ENCODE results near the gene PFDN1.

PFDN1 gene

GRCh38 chr5:140213370-140213983 lies 89.4 kb downstream of the PFDN1 start:
- no peaks in the 10 kb centered on the region for H3K36me3 ChIP-seq (ENCODE audit: control insufficient read depth, insufficient read depth, low read length)
- no peaks in the 10 kb centered on the region for H3K27me3 ChIP-seq (replicated peaks; ENCODE audit: control insufficient read depth, insufficient read depth, low read length)
- no peak for DNase-seq (ENCODE audit: extremely low read depth, insufficient read length)
- no peak for TF ChIP-seq CTCF (IDR thresholded peaks at IDR 0.05; ENCODE audit: insufficient read depth, low read length, poor library complexity, severe bottlenecking)
- no peak overlapping the region for H3K4me3 ChIP-seq (replicated peaks; ENCODE audit: low read depth, low read length)

- Histone ChIP-seq H3K36me3 (ENCODE audit: control insufficient read depth, insufficient read depth, low read length) (no peaks in the 10 kb centered on the region), H3K27me3 (replicated peaks; ENCODE audit: control insufficient read depth, insufficient read depth, low read length) (no peaks in the 10 kb centered on the region), H3K4me3 (replicated peaks; ENCODE audit: low read depth, low read length) (no peak overlapping the region)
- no peak for TF ChIP-seq CTCF (IDR thresholded peaks at IDR 0.05; ENCODE audit: insufficient read depth, low read length, poor library complexity, severe bottlenecking)
- DNase-seq (ENCODE audit: extremely low read depth, insufficient read length): no peak
These were observed 94.8 kb downstream of the PFDN1 start for GRCh38 chr5:140208065-140208464.

GRCh38 chr5:140207250-140207964 lies 95.5 kb downstream of the PFDN1 start:
- TF ChIP-seq CTCF (IDR thresholded peaks at IDR 0.05; ENCODE audit: insufficient read depth, low read length, poor library complexity, severe bottlenecking): no peak
- Histone ChIP-seq H3K27me3 (replicated peaks; ENCODE audit: control insufficient read depth, insufficient read depth, low read length) (no peaks in the 10 kb centered on the region), H3K36me3 (ENCODE audit: control insufficient read depth, insufficient read depth, low read length) (no peaks in the 10 kb centered on the region), H3K4me3 (replicated peaks; ENCODE audit: low read depth, low read length) (no peak overlapping the region)
- DNase-seq (ENCODE audit: extremely low read depth, insufficient read length): no peak

- DNase-seq (ENCODE audit: extremely low read depth, insufficient read length): no peak
- H3K27me3 ChIP-seq (replicated peaks; ENCODE audit: control insufficient read depth, insufficient read depth, low read length): no peaks in the 10 kb centered on the region
- H3K36me3 ChIP-seq (ENCODE audit: control insufficient read depth, insufficient read depth, low read length): no peaks in the 10 kb centered on the region
- TF ChIP-seq CTCF (IDR thresholded peaks at IDR 0.05; ENCODE audit: insufficient read depth, low read length, poor library complexity, severe bottlenecking): peak; percentile 15
- H3K4me3 ChIP-seq (replicated peaks; ENCODE audit: low read depth, low read length): no peak overlapping the region
These were observed 96.9 kb downstream of the PFDN1 start for GRCh38 chr5:140205952-140206351.

GRCh38 chr5:140205216-140205615 lies 97.7 kb downstream of the PFDN1 start:
- no peaks in the 10 kb centered on the region for H3K27me3 ChIP-seq (replicated peaks; ENCODE audit: control insufficient read depth, insufficient read depth, low read length)
- H3K4me3 ChIP-seq (replicated peaks; ENCODE audit: low read depth, low read length): no peak overlapping the region
- DNase-seq (ENCODE audit: extremely low read depth, insufficient read length): no peak
- H3K36me3 ChIP-seq (ENCODE audit: control insufficient read depth, insufficient read depth, low read length): no peaks in the 10 kb centered on the region
- no peak for TF ChIP-seq CTCF (IDR thresholded peaks at IDR 0.05; ENCODE audit: insufficient read depth, low read length, poor library complexity, severe bottlenecking)

Measured in GM06990 (cell line).